Measurements from ENCODE around the gene UBR2.

The UBR2 gene

GRCh38 chr6:42563697-42564505 lies at the start of gene UBR2:
UBR2 (plus strand) TSS chr6:42564029; CDS start chr6:42564320, 291 bp downstream.
- no peaks in the 10 kb centered on the region for H3K9me3 Mint-ChIP-seq

GRCh38 chr6:42514745-42515144 lies 49.1 kb upstream of the UBR2 start:
- Mint-ChIP-seq H3K9me3 (no peaks in the 10 kb centered on the region), H3K27me3 (no peaks in the 10 kb centered on the region), H3K4me1 (no peaks in the 10 kb centered on the region), H3K4me3 (no peak overlapping the region), H3K36me3 (ENCODE audit: insufficient read depth) (no peaks in the 10 kb centered on the region), H3K27ac (ENCODE audit: low read depth) (no peak overlapping the region)
- no peak for ATAC-seq (replicated peaks; ENCODE audit: extremely low read depth, poor library complexity, severe bottlenecking)
- DNase-seq (ENCODE audit: low spot score in 2 of 2), result no peak

More at GRCh38 chr6:42563697-42564505, at the start of gene UBR2:
- DNase-seq (ENCODE audit: low spot score in 2 of 2) (peak; percentile 71 to 87), ATAC-seq (replicated peaks; ENCODE audit: extremely low read depth, poor library complexity, severe bottlenecking) (peak; percentile 97)
- peak within 1 kb of the TSS; percentile 84 for H3K27ac Mint-ChIP-seq (ENCODE audit: low read depth)
- peaks cover 31% of the 10 kb centered on the region for H3K4me1 Mint-ChIP-seq
- peak within 1 kb of the TSS; percentile 99 for H3K4me3 Mint-ChIP-seq
- peaks cover 12% of the 10 kb centered on the region for H3K36me3 Mint-ChIP-seq (ENCODE audit: insufficient read depth)
- H3K27me3 Mint-ChIP-seq, result no peaks in the 10 kb centered on the region

GRCh38 chr6:42519779-42520178 lies 44.0 kb upstream of the UBR2 start:
- DNase-seq (ENCODE audit: low spot score in 2 of 2) (no peak), ATAC-seq (replicated peaks; ENCODE audit: extremely low read depth, poor library complexity, severe bottlenecking) (no peak)
- Mint-ChIP-seq H3K27ac (ENCODE audit: low read depth) (no peak overlapping the region), H3K36me3 (ENCODE audit: insufficient read depth) (no peaks in the 10 kb centered on the region), H3K4me1 (no peaks in the 10 kb centered on the region), H3K9me3 (no peaks in the 10 kb centered on the region), H3K4me3 (no peak overlapping the region), H3K27me3 (no peaks in the 10 kb centered on the region)

- no peaks in the 10 kb centered on the region for H3K36me3 Mint-ChIP-seq (ENCODE audit: insufficient read depth)
- H3K27ac Mint-ChIP-seq (ENCODE audit: low read depth), result no peak overlapping the region
- H3K27me3 Mint-ChIP-seq, result no peaks in the 10 kb centered on the region
- ATAC-seq (replicated peaks; ENCODE audit: extremely low read depth, poor library complexity, severe bottlenecking), result no peak
- DNase-seq (ENCODE audit: low spot score in 2 of 2), result no peak
- H3K9me3 Mint-ChIP-seq, result no peaks in the 10 kb centered on the region
- H3K4me3 Mint-ChIP-seq, result no peak overlapping the region
- H3K4me1 Mint-ChIP-seq, result no peaks in the 10 kb centered on the region
Observed at GRCh38 chr6:42520786-42521607, 42.8 kb upstream of the UBR2 start.

GRCh38 chr6:42522036-42522435 lies 41.8 kb upstream of the UBR2 start:
- no peak for DNase-seq (ENCODE audit: low spot score in 2 of 2)
- ATAC-seq (replicated peaks; ENCODE audit: extremely low read depth, poor library complexity, severe bottlenecking), result no peak
- Mint-ChIP-seq H3K36me3 (ENCODE audit: insufficient read depth) (no peaks in the 10 kb centered on the region), H3K9me3 (no peaks in the 10 kb centered on the region), H3K4me1 (no peaks in the 10 kb centered on the region), H3K4me3 (no peak overlapping the region), H3K27me3 (no peaks in the 10 kb centered on the region), H3K27ac (ENCODE audit: low read depth) (no peak overlapping the region)

- no peaks in the 10 kb centered on the region for H3K4me1 Mint-ChIP-seq
- no peak overlapping the region for H3K4me3 Mint-ChIP-seq
- no peaks in the 10 kb centered on the region for H3K36me3 Mint-ChIP-seq (ENCODE audit: insufficient read depth)
- no peaks in the 10 kb centered on the region for H3K9me3 Mint-ChIP-seq
- H3K27ac Mint-ChIP-seq (ENCODE audit: low read depth), result no peak overlapping the region
- DNase-seq (ENCODE audit: low spot score in 2 of 2) (no peak), ATAC-seq (replicated peaks; ENCODE audit: extremely low read depth, poor library complexity, severe bottlenecking) (no peak)
- H3K27me3 Mint-ChIP-seq, result no peaks in the 10 kb centered on the region
Observed at GRCh38 chr6:42522942-42523814, 40.7 kb upstream of the UBR2 start.

- H3K36me3 Mint-ChIP-seq (ENCODE audit: insufficient read depth), result no peaks in the 10 kb centered on the region
- no peak overlapping the region for H3K27ac Mint-ChIP-seq (ENCODE audit: low read depth)
- ATAC-seq (replicated peaks; ENCODE audit: extremely low read depth, poor library complexity, severe bottlenecking), result no peak
- H3K4me1 Mint-ChIP-seq, result no peaks in the 10 kb centered on the region
- no peak for DNase-seq (ENCODE audit: low spot score in 2 of 2)
- no peaks in the 10 kb centered on the region for H3K27me3 Mint-ChIP-seq
- H3K4me3 Mint-ChIP-seq, result no peak overlapping the region
- no peaks in the 10 kb centered on the region for H3K9me3 Mint-ChIP-seq
Observed at GRCh38 chr6:42525206-42525605, 38.6 kb upstream of the UBR2 start.

GRCh38 chr6:42526616-42527015 lies 37.2 kb upstream of the UBR2 start:
- no peak overlapping the region for H3K27ac Mint-ChIP-seq (ENCODE audit: low read depth)
- ATAC-seq (replicated peaks; ENCODE audit: extremely low read depth, poor library complexity, severe bottlenecking), result no peak
- DNase-seq (ENCODE audit: low spot score in 2 of 2), result no peak
- H3K4me1 Mint-ChIP-seq, result no peaks in the 10 kb centered on the region
- no peaks in the 10 kb centered on the region for H3K36me3 Mint-ChIP-seq (ENCODE audit: insufficient read depth)
- no peaks in the 10 kb centered on the region for H3K27me3 Mint-ChIP-seq
- H3K9me3 Mint-ChIP-seq, result no peaks in the 10 kb centered on the region
- H3K4me3 Mint-ChIP-seq, result no peak overlapping the region

- no peak overlapping the region for H3K4me3 Mint-ChIP-seq
- no peaks in the 10 kb centered on the region for H3K4me1 Mint-ChIP-seq
- no peaks in the 10 kb centered on the region for H3K36me3 Mint-ChIP-seq (ENCODE audit: insufficient read depth)
- DNase-seq (ENCODE audit: low spot score in 2 of 2) (no peak), ATAC-seq (replicated peaks; ENCODE audit: extremely low read depth, poor library complexity, severe bottlenecking) (no peak)
- H3K9me3 Mint-ChIP-seq, result no peaks in the 10 kb centered on the region
- no peaks in the 10 kb centered on the region for H3K27me3 Mint-ChIP-seq
- H3K27ac Mint-ChIP-seq (ENCODE audit: low read depth), result no peak overlapping the region
Observed at GRCh38 chr6:42527204-42527603, 36.6 kb upstream of the UBR2 start.

GRCh38 chr6:42530296-42530695 lies 33.5 kb upstream of the UBR2 start:
- DNase-seq (ENCODE audit: low spot score in 2 of 2), result no peak
- Mint-ChIP-seq H3K36me3 (ENCODE audit: insufficient read depth) (peaks cover 1% of the 10 kb centered on the region), H3K4me3 (no peak overlapping the region), H3K27me3 (no peaks in the 10 kb centered on the region), H3K4me1 (no peaks in the 10 kb centered on the region), H3K9me3 (no peaks in the 10 kb centered on the region), H3K27ac (ENCODE audit: low read depth) (no peak overlapping the region)
- no peak for ATAC-seq (replicated peaks; ENCODE audit: extremely low read depth, poor library complexity, severe bottlenecking)

GRCh38 chr6:42530751-42531150 lies 33.1 kb upstream of the UBR2 start:
- no peaks in the 10 kb centered on the region for H3K27me3 Mint-ChIP-seq
- peaks cover 1% of the 10 kb centered on the region for H3K36me3 Mint-ChIP-seq (ENCODE audit: insufficient read depth)
- H3K4me1 Mint-ChIP-seq, result no peaks in the 10 kb centered on the region
- ATAC-seq (replicated peaks; ENCODE audit: extremely low read depth, poor library complexity, severe bottlenecking), result no peak
- H3K4me3 Mint-ChIP-seq, result no peak overlapping the region
- DNase-seq (ENCODE audit: low spot score in 2 of 2), result no peak
- H3K27ac Mint-ChIP-seq (ENCODE audit: low read depth), result no peak overlapping the region
- no peaks in the 10 kb centered on the region for H3K9me3 Mint-ChIP-seq

- DNase-seq (ENCODE audit: low spot score in 2 of 2), result no peak
- Mint-ChIP-seq H3K36me3 (ENCODE audit: insufficient read depth) (peaks cover 1% of the 10 kb centered on the region), H3K4me3 (no peak overlapping the region), H3K9me3 (no peaks in the 10 kb centered on the region), H3K27ac (ENCODE audit: low read depth) (no peak overlapping the region), H3K4me1 (no peaks in the 10 kb centered on the region), H3K27me3 (no peaks in the 10 kb centered on the region)
- no peak for ATAC-seq (replicated peaks; ENCODE audit: extremely low read depth, poor library complexity, severe bottlenecking)
Observed at GRCh38 chr6:42532038-42532669, 31.7 kb upstream of the UBR2 start.
